H9 (cell line): ENCODE measurements around the gene OLA1. TPM values are rescaled to one million over a fixed set of nuclear protein-coding genes. Genes with fewer than 3 reads are reported as not detected.

Source experiments
- DNase-seq: peaks from one replicate; pipeline ENCODE4 v3.0.0-alpha.2; 2017
- H2AFZ ChIP-seq: one replicate; pipeline ENCODE4 v1.6.1; 2013; ENCODE audit warnings: mild to moderate bottlenecking, low read length, control low read depth, moderate library complexity
- H2AK5ac ChIP-seq: 2 replicates; pipeline ENCODE4 v1.6.1; 2013; ENCODE audit warnings: low read length, control low read depth, mixed read lengths; ENCODE audit not compliant: insufficient read length
- H2BK120ac ChIP-seq: one replicate; pipeline ENCODE4 v1.6.1; 2013; ENCODE audit warnings: low read depth, mild to moderate bottlenecking, low read length, control low read depth, inconsistent platforms; ENCODE audit not compliant: poor library complexity, severe bottlenecking
- H2BK12ac ChIP-seq: 2 replicates; pipeline ENCODE4 v1.6.1; 2013; ENCODE audit warnings: low read length, control low read depth, mixed read lengths, low read depth; ENCODE audit not compliant: insufficient read length
- H2BK15ac ChIP-seq: 2 replicates; pipeline ENCODE4 v1.6.1; 2013; ENCODE audit warnings: low read depth, low read length, control low read depth
- H2BK20ac ChIP-seq: one replicate; pipeline ENCODE4 v1.6.1; 2013; ENCODE audit warnings: low read depth, mild to moderate bottlenecking, low read length, control low read depth, inconsistent platforms; ENCODE audit not compliant: poor library complexity, severe bottlenecking
- H2BK5ac ChIP-seq: 2 replicates; pipeline ENCODE4 v1.6.1; 2013; ENCODE audit warnings: low read length, control low read depth, mixed read lengths; ENCODE audit not compliant: insufficient read length
- H3K14ac ChIP-seq: 2 replicates; pipeline ENCODE4 v1.6.1; 2013; ENCODE audit warnings: low read length, control low read depth; ENCODE audit not compliant: insufficient read depth
- H3K18ac ChIP-seq: 2 replicates; pipeline ENCODE4 v1.6.1; 2013; ENCODE audit warnings: low read depth, mild to moderate bottlenecking, mixed read lengths, low read length, control low read depth; ENCODE audit not compliant: insufficient read length
- H3K23ac ChIP-seq: 2 replicates; pipeline ENCODE4 v1.6.1; 2013; ENCODE audit warnings: low read length, control low read depth, mixed read lengths, low read depth; ENCODE audit not compliant: insufficient read length
- H3K23me2 ChIP-seq: 2 replicates; pipeline ENCODE4 v1.6.1; 2013; ENCODE audit warnings: low read depth, mild to moderate bottlenecking, mixed read lengths, low read length, control low read depth; ENCODE audit not compliant: insufficient read length, poor library complexity, severe bottlenecking
- H3K27ac ChIP-seq: 2 replicates; pipeline ENCODE4 v1.5.1; 2013; ENCODE audit warnings: low read length, control low read depth, mixed read lengths, low read depth; ENCODE audit not compliant: insufficient read length
- H3K27me3 ChIP-seq: 2 replicates; pipeline ENCODE4 v1.6.1; 2013; ENCODE audit warnings: low read length, control low read depth, inconsistent platforms; ENCODE audit not compliant: insufficient read depth
- H3K4ac ChIP-seq: 2 replicates; pipeline ENCODE4 v1.6.1; 2013; ENCODE audit warnings: low read depth, mild to moderate bottlenecking, control low read depth, inconsistent platforms, low read length, moderate library complexity
- H3K4me1 ChIP-seq: 2 replicates; pipeline ENCODE4 v1.6.1; 2013; ENCODE audit warnings: low read length, control low read depth, inconsistent platforms; ENCODE audit not compliant: insufficient read depth
- H3K4me2 ChIP-seq: 2 replicates; pipeline ENCODE4 v1.6.1; 2013; ENCODE audit warnings: low read length, control low read depth, mixed read lengths; ENCODE audit not compliant: insufficient read length, insufficient read depth
- H3K56ac ChIP-seq: 2 replicates; pipeline ENCODE4 v1.6.1; 2013; ENCODE audit warnings: low read depth, mild to moderate bottlenecking, mixed read lengths, low read length, control low read depth; ENCODE audit not compliant: insufficient read length
- H3K79me1 ChIP-seq: 2 replicates; pipeline ENCODE4 v1.6.1; 2013; ENCODE audit warnings: low read depth, mild to moderate bottlenecking, moderate library complexity, low read length, control low read depth, inconsistent platforms; ENCODE audit not compliant: insufficient read depth, poor library complexity, severe bottlenecking
- H3K79me2 ChIP-seq: 2 replicates; pipeline ENCODE4 v1.6.1; 2013; ENCODE audit warnings: low read length, control low read depth, inconsistent platforms; ENCODE audit not compliant: insufficient read depth
- H3K9ac ChIP-seq: 2 replicates; pipeline ENCODE4 v1.6.1; 2013; ENCODE audit warnings: low read length, control low read depth, mixed read lengths; ENCODE audit not compliant: insufficient read length; ENCODE audit errors: extremely low read depth
- H3K9me3 ChIP-seq: one replicate; pipeline ENCODE4 v1.6.1; 2013; ENCODE audit warnings: low read depth, low read length, inconsistent platforms; ENCODE audit not compliant: control insufficient read depth
- H3T11ph ChIP-seq: one replicate; pipeline ENCODE4 v1.6.1; 2013; ENCODE audit warnings: mild to moderate bottlenecking, low read length, control low read depth, inconsistent platforms
- H4K20me1 ChIP-seq: one replicate; pipeline ENCODE4 v1.6.1; 2013; ENCODE audit not compliant: control insufficient read depth, insufficient read length, insufficient read depth
- H4K5ac ChIP-seq: 2 replicates; pipeline ENCODE4 v1.6.1; 2013; ENCODE audit warnings: low read depth, mild to moderate bottlenecking, mixed read lengths, low read length, control low read depth; ENCODE audit not compliant: insufficient read length
- H4K8ac ChIP-seq: replicated peaks from 2 replicates; pipeline ENCODE4 v1.6.1; 2013; ENCODE audit warnings: low read length, control low read depth, mixed read lengths, low read depth; ENCODE audit not compliant: insufficient read length
- H4K91ac ChIP-seq: 2 replicates; pipeline ENCODE4 v1.6.1; 2013; ENCODE audit warnings: low read depth, mild to moderate bottlenecking, moderate library complexity, mixed read lengths, low read length, control low read depth; ENCODE audit not compliant: insufficient read length
- H3K27ac Mint-ChIP-seq, 3 experiments: 2 replicates in 2 of 3; 3 replicates in 1 of 3; pipeline ENCODE4 v1.8.0; 2020 to 2021; ENCODE audit warnings: mixed read lengths in 3 of 3, mild to moderate bottlenecking in 1 of 3, moderate library complexity in 1 of 3
- H3K27me3 Mint-ChIP-seq: 2 replicates; pipeline ENCODE4 v1.8.0; 2021; ENCODE audit warnings: low read depth, mild to moderate bottlenecking, moderate library complexity, mixed read lengths
- H3K36me3 Mint-ChIP-seq, 3 experiments: 2 replicates in 2 of 3; 3 replicates in 1 of 3; pipeline ENCODE4 v1.8.0; 2020 to 2021; ENCODE audit warnings: low read depth in 3 of 3, mixed read lengths in 3 of 3; ENCODE audit not compliant: insufficient read depth in 1 of 3
- H3K4me1 Mint-ChIP-seq, 2 experiments: 2 replicates each; pipeline ENCODE4 v1.8.0; 2020; ENCODE audit warnings: mixed read lengths in 2 of 2
- H3K4me3 Mint-ChIP-seq, 2 experiments: 2 replicates in 1 of 2; 3 replicates in 1 of 2; pipeline ENCODE4 v1.8.0; 2020 to 2021; ENCODE audit warnings: mild to moderate bottlenecking in 2 of 2, mixed read lengths in 2 of 2, moderate library complexity in 1 of 2
- H3K9me3 Mint-ChIP-seq, 2 experiments: 2 replicates in 1 of 2; 3 replicates in 1 of 2; pipeline ENCODE4 v1.8.0; 2020; ENCODE audit warnings: mild to moderate bottlenecking in 2 of 2, mixed read lengths in 2 of 2, moderate library complexity in 1 of 2
- CTCF ChIP-seq: fragments of 200-600 bp; sonication (generic); conservative IDR thresholded peaks from 3 replicates; pipeline ENCODE4 v1.8.0; 2021; ENCODE audit warnings: antibody characterized with exemption, mild to moderate bottlenecking
- WGBS: extraction: QIAGEN DNeasy Blood & Tissue Kit; methylation state at CpG from one replicate; pipeline ENCODE4 v1.1.7; 2013; ENCODE audit warnings: missing lambda C conversion rate, low lambda C conversion rate, mixed read lengths; ENCODE audit not compliant: insufficient read length; ENCODE audit errors: extremely low coverage; 5-methylcytosine and 5-hydroxymethylcytosine counted together
- total RNA-seq: library from RNA; stranded (reverse); gene quantifications from 2 replicates; pipeline ENCODE4 v1.2.1, GENCODE V29; 2021

OLA1 gene
- total RNA-seq, 1 experiment from 2014 or later = 133 TPM

DNA sequence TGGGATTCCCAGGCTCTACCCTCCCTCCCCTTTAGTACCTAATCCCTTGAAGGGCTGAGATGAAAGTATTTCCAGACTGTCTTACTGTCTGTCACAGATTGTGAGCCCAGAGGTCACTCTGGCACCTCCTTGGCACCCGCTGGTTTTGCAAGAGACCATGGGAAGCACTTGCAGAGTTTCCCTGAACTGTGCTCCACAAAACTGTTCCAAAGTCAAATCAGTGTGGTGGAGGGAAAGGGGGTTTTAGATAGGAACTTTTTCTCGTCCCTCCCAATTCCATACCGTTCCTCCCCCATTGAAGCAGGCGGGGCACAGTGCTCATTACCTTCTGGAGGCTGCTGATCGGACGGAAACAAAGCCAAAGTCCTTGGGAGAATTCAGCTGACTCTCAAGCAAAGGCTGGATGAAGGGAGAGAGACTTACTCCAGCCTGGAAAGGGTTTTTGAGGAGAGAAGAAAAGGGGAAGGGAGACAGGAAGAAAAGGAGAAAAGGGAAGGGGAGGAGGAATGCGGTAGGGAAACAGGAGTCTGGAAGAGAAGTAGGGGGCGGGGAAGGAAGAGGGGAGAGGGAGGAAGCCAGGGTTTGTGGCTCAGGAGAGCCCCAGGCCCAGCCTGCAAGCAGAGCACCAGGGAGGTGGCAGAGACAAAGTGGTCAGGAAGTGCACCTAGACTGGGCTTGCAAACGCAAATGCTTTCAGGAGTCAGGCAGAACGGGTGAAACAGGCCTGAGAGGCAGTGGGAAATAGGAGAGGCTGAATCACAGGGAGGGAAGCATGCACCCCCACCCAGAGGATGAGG, 194.8 kb downstream of the OLA1 start:
- Histone ChIP-seq H3K27ac (no peak overlapping the region), H2AK5ac (no peak overlapping the region), H4K91ac (no peak overlapping the region), H4K20me1 (no peaks in the 10 kb centered on the region), H2BK5ac (no peak overlapping the region), H3K4me2 (peak overlapping the region; percentile 22), H3T11ph (no peak overlapping the region), H3K23me2 (no peaks in the 10 kb centered on the region), H3K27me3 (no peaks in the 10 kb centered on the region; the same call in 1 of the 2 replicates), H3K14ac (0 out of 2 replicates have a peak overlapping the region, but pooled peaks have one; percentile 4), H3K79me2 (no peaks in the 10 kb centered on the region), H2BK12ac (no peak overlapping the region), H3K4me1 (peaks cover 7% of the 10 kb centered on the region), H3K23ac (no peak overlapping the region), H3K9ac (no peak overlapping the region), H2BK15ac (no peak overlapping the region), H3K56ac (no peak overlapping the region), H3K9me3 (peaks cover 2% of the 10 kb centered on the region), H2BK20ac (no peak overlapping the region), H3K18ac (peak overlapping the region; percentile 53), H4K8ac (no peak overlapping the region), H3K79me1 (no peaks in the 10 kb centered on the region), H4K5ac (no peak overlapping the region), H2BK120ac (no peak overlapping the region), H3K4ac (no peak overlapping the region), H2AFZ (no peak overlapping the region)
- H3K27ac Mint-ChIP-seq = peak overlapping the region; percentile 37 to 89 (median 74); a peak in 5 of 7 replicates
- H3K9me3 Mint-ChIP-seq = peaks cover 6 to 8% of the 10 kb centered on the region in 2 experiments
- H3K4me3 Mint-ChIP-seq = peak overlapping the region; percentile 18 to 73; a peak in 4 of 5 replicates
- peaks cover 0 to 5% (median 1%) of the 10 kb centered on the region in 3 experiments; a peak in 4 of 7 replicates for H3K36me3 Mint-ChIP-seq
- TF ChIP-seq CTCF = no peak
- H3K4me1 Mint-ChIP-seq = peaks cover 32 to 40% of the 10 kb centered on the region in 2 experiments
- no CpG with 5 or more reads among the region's 10 CpGs for WGBS
- peak; percentile 66 for DNase-seq
- no peaks in the 10 kb centered on the region for H3K27me3 Mint-ChIP-seq
